ENCODE measurements around the gene IVNS1ABP. TPM values are rescaled to one million over a fixed set of nuclear protein-coding genes. Genes with fewer than 3 reads are reported as not detected.
"Not testable (repeated sequence)": the region's sequence is repeated elsewhere in the genome, so short reads cannot be mapped to it uniquely, and the experiment has no call there.

IVNS1ABP gene
- 70.3 TPM for total RNA-seq
- long read RNA-seq, full-length matches to known transcripts = 203 of 229 reads
- long read RNA-seq, partial matches to known transcripts = 13 of 229 reads
- long read RNA-seq, other reads (novel, unspliced or antisense) = 13 of 229 reads

DNA sequence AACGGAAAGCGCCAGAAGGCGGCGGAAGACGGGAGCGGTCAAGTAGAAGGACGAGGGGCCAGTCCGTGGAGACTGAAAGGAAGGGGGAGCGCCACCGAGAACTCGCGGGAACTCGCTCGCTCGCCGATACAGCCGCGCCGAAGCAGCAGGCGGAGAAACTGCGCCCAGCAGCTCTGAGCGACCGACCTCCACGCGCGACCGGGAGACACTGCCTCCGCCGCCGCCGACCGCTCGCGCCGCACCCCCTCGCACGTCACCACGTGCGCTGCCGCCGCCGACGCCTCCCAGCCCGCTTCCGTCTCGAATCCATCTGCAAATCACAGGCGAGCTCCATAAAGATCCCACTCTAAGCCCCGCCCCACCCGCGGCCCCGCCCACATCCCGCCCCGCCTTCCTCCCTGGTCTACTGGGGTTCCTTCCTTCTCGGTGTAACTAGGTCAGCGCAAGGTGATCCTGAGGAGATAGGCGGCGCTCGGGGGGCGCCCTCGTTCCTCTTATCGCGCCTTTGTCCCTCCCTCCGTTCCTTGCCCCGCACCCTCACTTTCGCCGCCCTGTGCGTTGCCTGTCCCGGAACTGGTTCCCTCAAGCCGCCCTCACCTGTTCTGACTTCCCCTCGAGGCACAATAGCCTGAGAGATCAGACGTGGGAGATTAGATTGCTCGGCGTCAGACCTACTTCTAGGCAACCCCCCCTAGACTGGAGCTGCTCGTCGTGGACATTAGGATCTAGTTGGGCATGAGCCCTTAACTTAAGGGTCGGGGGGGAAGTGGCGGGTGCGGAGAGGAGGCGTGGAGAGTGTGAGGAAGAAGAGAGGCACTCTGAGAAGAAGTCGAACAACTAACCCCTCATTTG, at the start of gene IVNS1ABP:
Gene IVNS1ABP (minus strand): TSS at position 210 of the 852 bp plus-strand sequence. CDS start 7,750 bp downstream, outside the sequence.
- intact Hi-C loops (cut with micrococcal nuclease) = no loop called here
- H3K4me1 ChIP-seq = peaks cover 59% of the 10 kb centered on the region

DNA sequence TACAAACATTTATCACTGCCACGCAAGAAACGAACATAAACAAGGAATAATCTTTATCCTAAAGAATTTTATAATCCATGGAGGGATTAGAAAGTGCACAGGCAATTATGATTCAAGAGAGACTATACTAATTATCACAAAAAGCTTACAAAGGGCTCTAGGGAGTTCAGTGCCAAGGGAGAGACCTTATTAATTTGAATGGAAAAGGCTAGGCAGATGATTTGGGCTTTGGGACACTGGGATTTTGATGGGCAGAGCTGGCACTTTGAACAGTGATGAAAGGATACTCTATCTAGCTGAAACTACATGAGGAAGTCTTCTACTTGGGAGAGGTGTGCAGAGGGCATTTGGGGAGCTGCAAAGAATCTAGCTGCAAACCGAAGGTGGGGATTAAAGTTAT, 48.9 kb upstream of the IVNS1ABP start:
- no peak overlapping the region for H3K4me3 ChIP-seq
- H3K27ac ChIP-seq (replicated peaks) = no peak overlapping the region
- peaks cover 14% of the 10 kb centered on the region for H3K9me3 ChIP-seq (replicated peaks)
- no peak for DNase-seq
- intact Hi-C loops (cut with micrococcal nuclease) = no loop called here
- TF ChIP-seq CTCF (IDR thresholded peaks at IDR 0.05; ENCODE audit: borderline replicate concordance) = no peak
- no peaks in the 10 kb centered on the region for H3K27me3 ChIP-seq (ENCODE audit: low read depth)
- no peaks in the 10 kb centered on the region for H3K4me1 ChIP-seq
- no peaks in the 10 kb centered on the region for H3K36me3 ChIP-seq

More for the DNA sequence above, at the start of gene IVNS1ABP:
- peak; percentile 95 for DNase-seq
- H3K36me3 ChIP-seq = no peaks in the 10 kb centered on the region
- peaks cover 8% of the 10 kb centered on the region for H3K9me3 ChIP-seq (replicated peaks)
- TF ChIP-seq CTCF (IDR thresholded peaks at IDR 0.05; ENCODE audit: borderline replicate concordance) = no peak
- H3K27ac ChIP-seq (replicated peaks) = peak within 1 kb of the TSS; percentile 96
- no peaks in the 10 kb centered on the region for H3K27me3 ChIP-seq (ENCODE audit: low read depth)
- H3K4me3 ChIP-seq = peak within 1 kb of the TSS; percentile 85

DNA sequence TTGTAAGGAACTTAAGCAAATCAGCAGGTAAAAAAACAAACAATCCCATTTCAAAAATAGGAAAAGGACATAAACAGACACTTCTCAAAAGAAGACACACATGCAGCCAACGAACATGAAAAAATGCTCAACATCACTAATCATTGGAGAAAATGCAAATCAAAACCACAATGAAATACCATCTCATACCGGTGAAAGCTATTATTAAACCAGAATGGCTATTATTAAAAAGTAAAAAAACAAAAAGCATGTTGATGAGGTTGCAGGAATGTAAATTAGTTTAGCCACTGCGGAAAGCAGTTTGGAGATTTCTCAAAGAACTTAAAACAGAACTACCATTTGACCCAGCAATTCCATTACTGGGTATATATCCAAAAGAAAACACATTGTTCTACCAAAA, 47.5 kb upstream of the IVNS1ABP start:
- H3K36me3 ChIP-seq; intact Hi-C loops (cut with micrococcal nuclease); H3K4me1 ChIP-seq; H3K27ac ChIP-seq (replicated peaks); H3K27me3 ChIP-seq (ENCODE audit: low read depth); DNase-seq; H3K4me3 ChIP-seq: not testable (repeated sequence)
- peaks cover 22% of the 10 kb centered on the region for H3K9me3 ChIP-seq (replicated peaks)

GRCh38 chr1:185363205-185363604, 46.2 kb upstream of the IVNS1ABP start:
- no peak for DNase-seq
- TF ChIP-seq CTCF (IDR thresholded peaks at IDR 0.05; ENCODE audit: borderline replicate concordance) = no peak
- no peak overlapping the region for H3K4me3 ChIP-seq
- no peaks in the 10 kb centered on the region for H3K27me3 ChIP-seq (ENCODE audit: low read depth)
- no peaks in the 10 kb centered on the region for H3K4me1 ChIP-seq
- peaks cover 22% of the 10 kb centered on the region for H3K9me3 ChIP-seq (replicated peaks)
- no peak overlapping the region for H3K27ac ChIP-seq (replicated peaks)
- intact Hi-C loops (cut with micrococcal nuclease) = no loop called here
- H3K36me3 ChIP-seq = no peaks in the 10 kb centered on the region

GRCh38 chr1:185360714-185361113, 43.7 kb upstream of the IVNS1ABP start:
- TF ChIP-seq CTCF (IDR thresholded peaks at IDR 0.05; ENCODE audit: borderline replicate concordance) = no peak

DNA sequence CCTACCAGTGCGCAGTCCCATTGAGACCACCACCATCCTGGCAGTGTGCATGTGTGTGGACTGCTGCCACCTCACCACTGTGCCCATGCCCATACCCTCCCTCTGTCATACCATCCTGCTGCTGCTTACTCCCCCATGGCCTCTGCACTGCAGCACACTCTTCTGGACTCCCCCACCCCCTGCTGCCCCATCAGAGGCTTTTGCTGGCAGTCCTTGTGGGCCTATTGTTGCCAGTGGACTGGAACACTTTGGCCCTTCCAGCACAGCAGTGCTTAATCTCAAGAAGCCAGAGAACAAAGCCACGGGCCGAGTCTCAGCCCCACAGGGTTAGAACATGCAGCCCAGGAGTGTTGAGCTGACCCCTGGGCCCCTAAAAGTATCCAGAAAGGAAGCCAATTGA, 41.9 kb upstream of the IVNS1ABP start:
- TF ChIP-seq CTCF (IDR thresholded peaks at IDR 0.05; ENCODE audit: borderline replicate concordance) = no peak
- H3K4me3 ChIP-seq = no peak overlapping the region
- no peak overlapping the region for H3K27ac ChIP-seq (replicated peaks)
- H3K27me3 ChIP-seq (ENCODE audit: low read depth) = no peaks in the 10 kb centered on the region
- peaks cover 22% of the 10 kb centered on the region for H3K9me3 ChIP-seq (replicated peaks)
- intact Hi-C loops (cut with micrococcal nuclease) = no loop called here
- H3K36me3 ChIP-seq = no peaks in the 10 kb centered on the region
- DNase-seq = no peak
- no peaks in the 10 kb centered on the region for H3K4me1 ChIP-seq

More at GRCh38 chr1:185360714-185361113, 43.7 kb upstream of the IVNS1ABP start:
- no peaks in the 10 kb centered on the region for H3K27me3 ChIP-seq (ENCODE audit: low read depth)
- no peak overlapping the region for H3K27ac ChIP-seq (replicated peaks)
- DNase-seq = no peak
- intact Hi-C loops (cut with micrococcal nuclease) = no loop called here
- no peaks in the 10 kb centered on the region for H3K36me3 ChIP-seq
- H3K4me3 ChIP-seq = no peak overlapping the region
- H3K4me1 ChIP-seq = no peaks in the 10 kb centered on the region
- H3K9me3 ChIP-seq (replicated peaks) = peaks cover 22% of the 10 kb centered on the region
